CD1c-positive myeloid dendritic cell (primary cell): Measurements from ENCODE around the gene SRI.
A peak's percentile ranks its signal among the peaks of the same experiment; 100 is the strongest.
"Not testable (repeated sequence)": the region's sequence is repeated elsewhere in the genome, so short reads cannot be mapped to it uniquely, and the experiment has no call there.

Experiments
- DNase-seq: peaks from one replicate; pipeline ENCODE4 v3.0.0-alpha.2; 2016; ENCODE audit errors: extremely low spot score

Gene SRI

GRCh38 chr7:88184848-88185304 lies 35.0 kb downstream of the SRI start:
- DNase-seq = no peak

- no peak for DNase-seq
Observed at GRCh38 chr7:88183051-88183450, 36.8 kb downstream of the SRI start.

- DNase-seq = no peak
Observed at GRCh38 chr7:88176190-88176589, 43.6 kb downstream of the SRI start.

GRCh38 chr7:88172842-88173241 lies 47.0 kb downstream of the SRI start:
- no peak for DNase-seq

GRCh38 chr7:88169717-88170320 lies 50.0 kb downstream of the SRI start:
- DNase-seq = peak; percentile 13

GRCh38 chr7:88167721-88168120 lies 52.1 kb downstream of the SRI start:
- DNase-seq = no peak

GRCh38 chr7:88167223-88167622 lies 52.6 kb downstream of the SRI start:
- DNase-seq = no peak

- peak; percentile 17 for DNase-seq
Observed at GRCh38 chr7:88165697-88166096, 54.1 kb downstream of the SRI start.

- DNase-seq = not testable (repeated sequence)
Observed at GRCh38 chr7:88159741-88160140, 60.1 kb downstream of the SRI start.

- no peak for DNase-seq
Observed at GRCh38 chr7:88156356-88156755, 63.5 kb downstream of the SRI start.

- DNase-seq = no peak
Observed at GRCh38 chr7:88155756-88156155, 64.1 kb downstream of the SRI start.
